ENCODE measurements around the gene EHMT1.

EHMT1 gene

GRCh38 chr9:137748741-137749140, 129.9 kb downstream of the EHMT1 start:
- no peak for DNase-seq

DNA sequence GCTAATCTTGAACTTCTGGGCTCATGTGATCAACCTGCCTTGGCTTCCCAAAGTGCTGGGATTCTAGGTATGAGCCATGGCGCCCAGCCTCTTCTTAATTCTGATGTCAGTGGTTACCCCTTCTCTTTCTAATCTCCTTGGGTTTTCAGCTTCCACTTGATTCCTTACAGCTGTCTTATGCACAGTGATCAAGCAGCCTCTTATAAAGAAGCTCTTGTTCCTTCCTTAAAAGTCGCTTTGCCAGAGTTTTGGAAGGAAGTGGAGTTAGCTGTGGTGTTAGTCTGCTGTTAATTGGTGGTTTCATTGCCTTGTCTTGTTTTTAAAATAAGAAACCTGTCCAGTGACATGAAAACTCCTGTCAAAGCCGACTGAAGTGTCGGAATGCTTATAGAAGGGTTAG, 130.7 kb downstream of the EHMT1 start:
- no peak for DNase-seq

DNA sequence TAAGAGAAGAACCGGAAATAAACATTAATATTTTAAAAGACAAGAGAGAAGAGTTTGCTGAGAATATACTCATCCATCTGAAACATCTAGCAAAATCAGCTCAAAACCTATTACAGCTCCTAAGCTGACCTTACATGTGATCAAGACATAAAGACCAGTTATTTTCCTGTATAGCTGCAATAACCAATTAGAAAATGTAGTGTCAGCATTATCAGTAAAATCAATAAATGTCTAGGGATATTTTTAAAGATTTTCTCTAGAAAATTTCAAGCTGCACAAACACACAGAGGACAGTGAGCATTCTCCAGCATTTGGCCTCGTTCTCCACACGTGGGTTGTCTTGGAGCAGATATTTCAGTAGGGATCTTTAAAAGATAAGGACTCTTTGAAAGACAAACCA, 131.2 kb downstream of the EHMT1 start:
- DNase-seq: no peak

- DNase-seq: no peak
Observed at GRCh38 chr9:137750566-137750965, 131.8 kb downstream of the EHMT1 start.

- no peak for DNase-seq
Observed at GRCh38 chr9:137751616-137752015, 132.8 kb downstream of the EHMT1 start.

GRCh38 chr9:137752426-137752825, 133.6 kb downstream of the EHMT1 start:
- DNase-seq: no peak

DNA sequence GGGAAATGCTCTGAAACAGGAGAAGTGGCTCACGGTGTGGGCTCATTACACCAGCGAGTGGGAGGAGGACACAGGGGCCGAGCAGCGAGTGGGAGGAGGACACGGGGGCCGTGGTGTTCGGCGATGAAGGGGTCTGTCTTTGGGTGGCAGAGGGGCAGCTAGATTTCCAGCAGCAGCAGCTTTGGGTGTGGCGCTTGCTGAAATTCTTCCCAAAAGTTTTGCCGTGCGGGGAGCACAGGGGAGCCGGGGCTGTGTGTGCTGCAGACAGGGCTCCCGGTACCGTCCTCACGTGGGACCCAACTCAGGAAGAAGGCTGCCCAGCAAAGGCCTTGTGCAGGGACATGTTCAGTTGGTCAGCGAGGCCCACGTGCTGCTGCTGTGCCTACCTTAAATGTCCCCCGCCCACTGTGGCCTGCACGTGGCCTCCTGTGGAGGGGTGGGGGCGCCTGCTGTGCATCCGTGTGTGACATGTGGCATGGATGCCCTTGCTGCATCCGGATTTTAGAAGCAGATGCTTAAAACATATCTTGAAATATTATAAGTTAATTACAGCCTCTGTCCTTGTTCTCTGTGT, 134.5 kb downstream of the EHMT1 start:
- DNase-seq: no peak

DNA sequence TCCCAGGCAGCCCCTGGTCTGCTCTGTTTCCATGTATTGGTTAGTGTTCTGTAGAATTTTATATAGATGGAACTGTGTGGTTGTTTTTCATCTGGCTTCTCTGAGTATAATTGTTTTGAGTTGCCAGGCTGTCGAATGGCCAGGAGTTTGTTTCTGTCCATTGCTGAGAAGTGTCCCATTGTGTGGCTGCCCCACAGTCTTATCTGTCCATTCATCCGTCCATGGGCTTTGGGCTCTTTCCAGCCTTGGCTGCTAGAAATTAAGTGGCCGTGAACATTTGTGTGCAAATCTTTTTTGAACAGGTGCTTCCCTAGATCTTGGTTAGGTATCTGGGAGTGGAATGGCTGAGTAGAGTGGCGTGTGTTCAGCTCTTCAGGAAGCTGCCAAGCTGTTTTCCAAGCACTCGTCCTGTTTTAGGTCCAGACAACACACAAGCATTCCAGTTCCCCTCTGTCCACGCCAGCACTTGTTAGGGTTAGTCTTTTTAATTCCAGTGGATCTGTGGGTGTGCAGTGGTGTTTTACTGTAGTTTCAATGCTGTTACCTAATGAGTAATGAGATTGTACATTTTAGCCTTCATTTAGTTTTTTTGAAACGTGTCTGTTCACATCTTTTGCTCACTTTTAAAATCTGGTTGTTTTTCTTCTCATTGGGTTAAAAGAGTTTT, 136.6 kb downstream of the EHMT1 start:
- DNase-seq: no peak

DNA sequence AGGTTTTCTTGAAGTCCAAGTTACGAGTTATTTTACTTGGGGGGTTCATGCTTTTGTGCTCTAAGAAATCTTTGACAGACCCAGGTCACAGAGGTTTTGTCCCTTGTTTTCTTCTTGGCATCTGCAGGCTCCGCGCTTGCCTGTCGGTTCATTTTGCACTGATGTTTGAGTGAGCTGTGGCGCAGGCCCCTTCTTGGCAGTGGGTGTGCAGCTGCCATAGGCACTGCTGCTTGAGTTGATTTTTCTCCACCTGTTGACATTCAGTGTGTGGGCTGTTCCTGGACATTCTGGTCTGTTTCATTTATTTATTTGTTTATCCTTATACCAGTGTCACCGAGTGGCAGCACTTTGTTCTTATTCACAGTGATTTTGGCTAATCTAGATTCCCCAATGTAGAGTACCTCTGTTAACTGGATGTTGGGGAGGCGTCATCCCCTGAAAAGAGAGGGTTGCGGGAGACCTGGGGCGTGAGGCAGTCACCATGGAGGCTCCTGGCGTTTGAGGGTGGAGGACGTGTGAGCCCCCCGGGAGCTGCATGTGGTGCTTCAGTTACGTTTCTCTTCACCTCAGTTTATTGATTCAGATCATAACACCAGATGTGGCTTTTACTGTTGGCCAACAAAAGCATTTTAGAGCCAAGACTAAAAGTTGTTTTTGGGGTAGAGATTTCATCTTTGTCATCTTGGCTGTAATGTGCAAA, 137.4 kb downstream of the EHMT1 start:
- DNase-seq: no peak

DNA sequence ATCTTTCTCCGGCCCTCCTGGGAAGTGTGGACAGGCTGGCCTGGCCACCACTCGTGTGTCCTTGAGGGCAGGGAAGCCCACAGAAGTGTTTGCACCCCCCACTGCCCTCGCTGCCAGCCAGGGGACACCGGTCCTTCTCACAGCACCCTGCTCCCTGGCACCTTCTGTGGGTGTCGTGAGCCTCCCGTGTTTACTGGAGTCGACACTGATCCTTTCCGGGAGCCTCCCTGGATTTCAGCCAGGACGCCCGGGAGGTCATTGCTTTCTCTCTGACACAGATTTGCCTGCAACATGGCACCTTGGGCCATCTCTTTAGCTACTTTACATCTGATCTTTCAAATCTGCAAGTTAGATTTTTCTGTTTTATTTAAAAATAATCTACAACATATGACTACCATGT, 138.3 kb downstream of the EHMT1 start:
- no peak for DNase-seq

- peak; percentile 48 to 52 for DNase-seq
Observed at GRCh38 chr9:137757613-137758029, 138.8 kb downstream of the EHMT1 start.

GRCh38 chr9:137758067-137758466, 139.3 kb downstream of the EHMT1 start:
- DNase-seq: no peak

DNA sequence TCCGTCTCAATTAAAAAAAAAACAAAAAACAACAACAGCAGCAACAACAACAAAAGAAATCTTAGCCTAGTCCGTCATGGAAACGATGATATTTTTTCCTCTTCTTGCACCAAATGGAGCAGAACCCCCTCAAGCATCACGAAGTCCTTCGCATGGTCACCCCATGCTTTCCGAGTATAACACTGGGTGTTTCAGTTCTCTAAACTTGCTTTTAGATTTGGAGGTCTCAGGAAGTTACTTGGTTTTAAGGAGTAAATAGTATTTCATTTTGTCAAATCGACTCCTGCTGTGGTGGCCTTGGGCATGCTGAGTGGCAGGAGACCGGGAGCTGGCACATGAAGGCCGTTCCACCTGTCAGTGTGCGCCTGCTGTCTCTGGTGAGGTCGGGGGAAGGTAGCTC, 140.3 kb downstream of the EHMT1 start:
- peak in 1 of 2 donors; percentile 28 for DNase-seq

- DNase-seq: peak in 1 of 2 donors; percentile 45
Observed at GRCh38 chr9:137759649-137760321, 141.0 kb downstream of the EHMT1 start.

DNA sequence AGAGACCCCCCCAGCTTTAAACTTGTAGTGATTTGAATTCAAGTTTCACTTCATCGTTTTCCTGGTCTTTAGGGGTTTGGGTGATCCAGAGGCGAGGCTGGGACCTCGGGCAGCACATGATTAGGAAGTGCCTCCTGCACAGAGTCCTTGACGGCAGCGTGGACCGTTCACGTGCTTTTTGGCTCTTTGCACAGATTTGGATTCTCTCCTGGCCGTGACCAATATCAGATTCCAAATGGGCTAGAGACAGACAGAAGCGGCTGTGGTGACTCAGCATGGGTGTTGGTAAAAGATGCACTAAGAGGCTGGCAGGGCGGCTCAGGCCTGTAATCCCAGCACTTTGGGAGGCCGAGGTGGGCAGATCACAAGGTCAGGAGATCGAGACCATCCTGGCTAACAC, 141.6 kb downstream of the EHMT1 start:
- DNase-seq: no peak

DNA sequence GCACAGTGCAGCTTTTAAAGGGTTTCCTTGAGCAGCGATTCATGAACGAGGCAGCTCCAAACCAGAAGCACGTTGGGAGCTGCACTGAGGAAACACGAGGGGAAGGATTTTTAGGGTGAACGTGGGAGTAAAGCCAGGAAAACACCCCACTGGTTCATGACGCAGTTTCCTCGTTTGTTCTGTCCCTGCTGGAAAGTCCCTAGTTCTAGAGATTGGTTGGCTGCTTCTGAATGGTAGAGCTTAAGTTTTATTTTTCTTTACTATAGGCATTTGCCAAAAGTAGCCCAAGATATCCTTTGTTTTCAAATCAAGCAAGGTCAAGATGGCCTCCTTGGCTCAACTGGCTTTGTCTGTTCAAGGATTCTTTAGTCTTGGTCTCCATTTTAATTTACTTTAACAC, 142.2 kb downstream of the EHMT1 start:
- DNase-seq: peak; percentile 42 to 44

GRCh38 chr9:137761793-137762192, 143.0 kb downstream of the EHMT1 start:
- no peak for DNase-seq

DNA sequence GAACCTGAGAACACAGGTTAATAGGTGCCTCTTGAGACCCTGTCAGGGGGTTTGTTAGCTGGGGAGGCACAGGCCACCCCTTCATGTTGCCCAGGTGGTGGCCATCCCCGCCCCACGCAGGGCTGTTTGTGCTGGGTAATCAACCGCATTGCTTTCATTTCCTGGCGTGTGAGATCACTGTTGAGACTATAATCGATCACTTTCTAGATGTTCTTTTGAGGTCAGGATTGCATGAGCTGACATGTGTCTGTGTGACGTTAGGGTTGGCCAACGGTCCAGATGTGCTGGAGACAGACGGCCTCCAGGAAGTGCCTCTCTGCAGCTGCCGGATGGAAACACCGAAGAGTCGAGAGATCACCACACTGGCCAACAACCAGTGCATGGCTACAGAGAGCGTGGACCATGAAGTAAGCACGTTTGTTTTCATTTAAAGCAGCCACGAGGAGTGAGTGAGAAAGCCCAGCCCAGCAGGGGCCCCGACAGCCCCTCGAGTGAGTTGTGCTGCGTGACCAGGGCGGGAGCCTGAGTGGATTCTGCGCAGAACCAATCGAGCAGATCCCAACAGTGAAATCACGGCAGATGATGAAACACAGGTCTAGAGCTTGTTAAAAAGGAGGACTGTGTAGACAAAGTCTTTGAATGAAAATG, 143.7 kb downstream of the EHMT1 start:
- DNase-seq: peak; percentile 25 to 58

DNA sequence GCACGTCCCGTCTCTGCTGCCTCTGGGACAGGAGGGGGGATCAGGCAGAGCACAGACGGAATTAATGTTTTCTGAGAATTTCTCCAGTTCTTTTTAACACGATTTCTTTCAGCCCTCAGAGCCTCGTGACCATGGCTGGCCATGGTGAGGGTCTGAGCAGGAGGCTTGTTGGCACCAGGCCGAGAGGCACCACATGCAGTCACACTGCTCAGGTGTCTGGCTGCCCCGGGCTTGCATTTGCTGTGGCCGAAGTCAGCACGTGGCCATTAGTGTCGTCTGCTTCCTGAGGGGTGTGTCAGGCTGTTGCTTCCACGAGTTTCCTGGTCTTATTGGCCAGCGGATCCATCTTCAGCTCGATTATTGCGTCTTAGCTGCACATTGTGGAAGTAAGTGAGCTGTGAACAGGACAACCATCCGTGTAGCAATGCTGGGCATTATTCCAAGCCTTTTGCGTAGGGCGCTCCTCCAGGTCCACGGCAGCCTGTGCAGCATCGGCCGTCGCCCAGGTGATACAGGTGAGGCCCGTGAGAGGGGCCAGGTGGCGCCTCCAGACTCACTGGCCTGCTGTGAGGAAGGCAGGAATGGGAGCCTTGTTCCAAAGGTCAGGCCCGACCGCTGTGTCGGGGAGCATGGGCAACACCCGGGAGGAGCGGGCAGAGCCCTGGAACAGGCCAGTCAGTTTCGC, 144.6 kb downstream of the EHMT1 start:
- no peak for DNase-seq

- DNase-seq: no peak
Observed at GRCh38 chr9:137764171-137764671, 145.4 kb downstream of the EHMT1 start.

DNA sequence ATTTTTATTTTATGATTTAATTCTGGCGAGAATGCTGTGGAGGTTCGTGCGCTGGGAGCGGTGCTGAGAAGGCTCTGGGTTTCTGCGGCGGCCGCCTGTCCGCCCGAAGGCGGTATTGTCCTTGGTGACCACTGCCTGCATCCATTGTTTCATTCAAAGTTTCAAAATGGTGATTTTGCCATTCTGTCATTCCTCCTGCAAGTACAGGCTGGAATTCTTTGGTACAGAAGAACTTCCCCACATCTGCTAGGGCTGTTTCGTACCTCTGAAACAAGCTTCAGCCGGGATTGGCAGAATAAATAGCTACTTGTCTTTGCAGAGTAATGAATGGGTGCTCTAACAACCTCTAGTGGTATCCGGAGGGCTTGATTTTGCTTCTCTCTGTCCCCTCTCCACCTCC, 146.2 kb downstream of the EHMT1 start:
- DNase-seq: no peak

- no peak for DNase-seq
Observed at GRCh38 chr9:137765536-137765935, 146.7 kb downstream of the EHMT1 start.

All from CD4-positive, alpha-beta T cell treated with Interferon alpha-2 for 1 hour (primary cell).